Subcutaneous adipose tissue (tissue), 4 donors: ENCODE data around the gene RASA3. TPM values are rescaled to one million over a fixed set of nuclear protein-coding genes. Genes with fewer than 3 reads are reported as not detected.

Source experiments
- CTCF ChIP-seq: fragments of 450-650 bp; IDR thresholded peaks from one replicate; pipeline ENCODE4 v1.5.1; 2016; ENCODE audit warnings: low read depth, mild to moderate bottlenecking, control low read depth, antibody characterized with exemption, moderate library complexity
- total RNA-seq, 4 donors: library from RNA; depleted of rRNA; stranded (reverse); fragments of >200 nt; gene quantifications; one replicate each; pipeline ENCODE4 v1.1.0, GENCODE V29; 2016

The RASA3 gene
- total RNA-seq, 4 donors from 2014 or later: 36.9 to 70.1 (median 46.3) TPM

GRCh38 chr13:114157869-114158495 lies 25.6 kb upstream of the RASA3 start:
- no peak for TF ChIP-seq CTCF

GRCh38 chr13:114155926-114156883 lies 23.8 kb upstream of the RASA3 start:
- TF ChIP-seq CTCF: no peak

GRCh38 chr13:114155320-114155719 lies 22.9 kb upstream of the RASA3 start:
- TF ChIP-seq CTCF: no peak

- TF ChIP-seq CTCF: no peak
These were observed 22.1 kb upstream of the RASA3 start for GRCh38 chr13:114154476-114154875.

GRCh38 chr13:114153485-114154080 lies 21.2 kb upstream of the RASA3 start:
- TF ChIP-seq CTCF: no peak

- no peak for TF ChIP-seq CTCF
These were observed 20.5 kb upstream of the RASA3 start for GRCh38 chr13:114152831-114153371.

GRCh38 chr13:114152285-114152645 lies 19.8 kb upstream of the RASA3 start:
- no peak for TF ChIP-seq CTCF
